ENCODE data around the gene TIMP2. TPM values are rescaled to one million over a fixed set of nuclear protein-coding genes. Genes with fewer than 3 reads are reported as not detected.

The TIMP2 gene
- total RNA-seq, 1 experiment from 2014 or later, result 24.8 TPM

DNA sequence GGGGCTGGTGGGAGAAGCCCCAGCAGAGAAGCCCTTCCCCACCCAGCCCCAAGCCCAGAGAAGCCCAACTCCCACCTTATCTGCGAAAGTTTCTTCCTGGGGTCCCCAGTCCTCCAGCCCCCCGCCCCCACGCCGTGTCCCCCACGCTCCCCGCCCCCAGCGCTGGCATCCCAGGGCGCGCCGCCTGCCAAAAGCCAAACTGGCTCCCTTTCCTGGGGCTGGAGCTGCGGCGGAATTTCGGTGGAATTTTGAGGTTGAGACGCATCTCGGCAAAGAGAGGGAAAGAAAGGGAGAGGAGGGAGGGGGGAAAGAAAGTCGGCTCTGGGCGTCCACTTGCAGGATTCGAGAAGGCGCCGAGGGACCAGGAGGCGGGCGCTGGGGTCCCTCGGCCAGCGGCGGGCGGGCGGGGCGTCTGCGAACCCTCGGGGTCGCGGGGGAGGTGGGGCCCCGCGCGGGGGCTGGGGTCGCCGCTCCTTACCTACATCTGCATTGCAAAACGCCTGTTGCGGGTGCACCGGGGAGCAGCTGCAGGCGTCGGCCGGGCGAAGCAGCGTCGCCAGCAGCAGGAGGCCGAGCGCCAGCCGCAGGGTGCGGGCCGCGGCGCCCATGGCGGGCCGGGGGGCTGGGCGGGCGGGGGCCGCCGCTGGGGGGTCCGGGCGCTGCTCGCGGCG, 571 bp downstream of the TIMP2 start:
- H3K4me1 Mint-ChIP-seq (ENCODE audit: insufficient read depth, unreplicated experiment), result peaks cover 18% of the 10 kb centered on the region
- no peak for DNase-seq (ENCODE audit: unreplicated experiment)
- H3K9me3 Mint-ChIP-seq (ENCODE audit: unreplicated experiment), result no peaks in the 10 kb centered on the region
- peak overlapping the region; percentile 73 for H3K4me3 Mint-ChIP-seq (ENCODE audit: unreplicated experiment)
- TF ChIP-seq CTCF (IDR thresholded peaks at IDR 0.05; ENCODE audit: unreplicated experiment), result no peak
- POLR2A ChIA-PET, result interaction anchor here (1.5 to 3.3 kb wide), 2 partner anchors 9 kb away, joined by 6 to 14 read pairs; no protein-coding TSS in a partner anchor
- CTCF ChIA-PET, result no interaction called here
- H3K27me3 Mint-ChIP-seq (ENCODE audit: insufficient read depth, unreplicated experiment), result no peaks in the 10 kb centered on the region
- BruUV-seq (replicated peaks), result no TSS peak
- no peak overlapping the region for H3K27ac Mint-ChIP-seq (ENCODE audit: low read depth, unreplicated experiment)
- no peaks in the 10 kb centered on the region for H3K36me3 Mint-ChIP-seq (ENCODE audit: insufficient read depth, unreplicated experiment)
- intact Hi-C loops (cut with micrococcal nuclease), result loop anchor here (5.0 kb wide), 1 partner anchor 42 kb away; no protein-coding TSS in a partner anchor

GRCh38 chr17:78923660-78924453, 1.3 kb downstream of the TIMP2 start:
- no peak overlapping the region for H3K27ac Mint-ChIP-seq (ENCODE audit: low read depth, unreplicated experiment)
- TF ChIP-seq CTCF (IDR thresholded peaks at IDR 0.05; ENCODE audit: unreplicated experiment), result no peak
- BruUV-seq (replicated peaks), result no TSS peak
- DNase-seq (ENCODE audit: unreplicated experiment), result peak; percentile 82
- peak overlapping the region; percentile 73 for H3K4me3 Mint-ChIP-seq (ENCODE audit: unreplicated experiment)
- no peaks in the 10 kb centered on the region for H3K27me3 Mint-ChIP-seq (ENCODE audit: insufficient read depth, unreplicated experiment)
- H3K36me3 Mint-ChIP-seq (ENCODE audit: insufficient read depth, unreplicated experiment), result no peaks in the 10 kb centered on the region
- POLR2A ChIA-PET, result interaction anchor here (0.9 to 3.3 kb wide), 5 partner anchors 9 to 83 kb away, joined by 3 to 14 read pairs (median 6); no protein-coding TSS in a partner anchor
- H3K9me3 Mint-ChIP-seq (ENCODE audit: unreplicated experiment), result no peaks in the 10 kb centered on the region
- H3K4me1 Mint-ChIP-seq (ENCODE audit: insufficient read depth, unreplicated experiment), result peaks cover 23% of the 10 kb centered on the region
- intact Hi-C loops (cut with micrococcal nuclease), result loop anchor here (5.0 kb wide), 1 partner anchor 42 kb away; no protein-coding TSS in a partner anchor
- CTCF ChIA-PET, result interaction anchor here (0.7 kb wide), 1 partner anchor 47 kb away, joined by 3 read pairs; no protein-coding TSS in a partner anchor

- no peaks in the 10 kb centered on the region for H3K36me3 Mint-ChIP-seq (ENCODE audit: insufficient read depth, unreplicated experiment)
- H3K27ac Mint-ChIP-seq (ENCODE audit: low read depth, unreplicated experiment), result no peak overlapping the region
- ChIA-PET CTCF (interaction anchor here (0.6 to 0.7 kb wide), 3 partner anchors 18 to 100 kb away, joined by 3 read pairs; no protein-coding TSS in a partner anchor), POLR2A (interaction anchor here (0.6 to 3.3 kb wide), 7 partner anchors 8 to 1563 kb away, joined by 3 to 14 read pairs (median 3); no protein-coding TSS in a partner anchor)
- no peak for DNase-seq (ENCODE audit: unreplicated experiment)
- no TSS peak for BruUV-seq (replicated peaks)
- no peaks in the 10 kb centered on the region for H3K27me3 Mint-ChIP-seq (ENCODE audit: insufficient read depth, unreplicated experiment)
- H3K4me1 Mint-ChIP-seq (ENCODE audit: insufficient read depth, unreplicated experiment), result peaks cover 28% of the 10 kb centered on the region
- intact Hi-C loops (cut with micrococcal nuclease), result loop anchor here (5.0 kb wide), 1 partner anchor 41 kb away; no protein-coding TSS in a partner anchor
- no peak for TF ChIP-seq CTCF (IDR thresholded peaks at IDR 0.05; ENCODE audit: unreplicated experiment)
- H3K9me3 Mint-ChIP-seq (ENCODE audit: unreplicated experiment), result no peaks in the 10 kb centered on the region
- peak overlapping the region; percentile 73 for H3K4me3 Mint-ChIP-seq (ENCODE audit: unreplicated experiment)
Observed at GRCh38 chr17:78922816-78923498, 2.2 kb downstream of the TIMP2 start.

All from MCF 10A (cell line).